Type B pancreatic cell (in vitro differentiated cells): ENCODE results near the gene PREP. TPM values are rescaled to one million over a fixed set of nuclear protein-coding genes. Genes with fewer than 3 reads are reported as not detected.

Experiments used
- DNase-seq: peaks from one replicate; pipeline ENCODE4 v3.0.0; 2021; ENCODE audit warnings: mixed read lengths; ENCODE audit not compliant: unreplicated experiment; ENCODE audit errors: extremely low spot score
- H3K27ac Mint-ChIP-seq: 2 replicates; pipeline ENCODE4 v1.8.0; 2021; ENCODE audit warnings: mild to moderate bottlenecking, mixed read lengths
- H3K27me3 Mint-ChIP-seq: 2 replicates; pipeline ENCODE4 v1.8.0; 2021; ENCODE audit warnings: mixed read lengths
- H3K36me3 Mint-ChIP-seq: 2 replicates; pipeline ENCODE4 v1.8.0; 2021; ENCODE audit warnings: mixed read lengths
- H3K4me1 Mint-ChIP-seq: one replicate; pipeline ENCODE4 v1.8.0; 2021; ENCODE audit warnings: mixed read lengths; ENCODE audit not compliant: unreplicated experiment
- H3K4me3 Mint-ChIP-seq: 2 replicates; pipeline ENCODE4 v1.8.0; 2021; ENCODE audit warnings: mild to moderate bottlenecking, mixed read lengths
- H3K9me3 Mint-ChIP-seq: 2 replicates; pipeline ENCODE4 v1.8.0; 2021; ENCODE audit warnings: mixed read lengths
- total RNA-seq: library from RNA; stranded (reverse); gene quantifications from 2 replicates; pipeline ENCODE4 v1.2.1, GENCODE V29; 2021; ENCODE audit warnings: low replicate concordance
- TF ChIP-seq, protein P1 (sequence below): fragments of 200-600 bp; sonication (generic); conservative IDR thresholded peaks from 2 replicates; pipeline ENCODE4 v1.5.0; 2021; ENCODE audit warnings: antibody characterized with exemption, mild to moderate bottlenecking

The PREP gene
- total RNA-seq, 1 donor from 2014 or later, result 54.4 TPM

- H3K27me3 Mint-ChIP-seq, result no peaks in the 10 kb centered on the region
- no peak overlapping the region for H3K4me3 Mint-ChIP-seq
- H3K4me1 Mint-ChIP-seq, result no peaks in the 10 kb centered on the region
- DNase-seq, result no peak
- TF ChIP-seq, protein P1, sequence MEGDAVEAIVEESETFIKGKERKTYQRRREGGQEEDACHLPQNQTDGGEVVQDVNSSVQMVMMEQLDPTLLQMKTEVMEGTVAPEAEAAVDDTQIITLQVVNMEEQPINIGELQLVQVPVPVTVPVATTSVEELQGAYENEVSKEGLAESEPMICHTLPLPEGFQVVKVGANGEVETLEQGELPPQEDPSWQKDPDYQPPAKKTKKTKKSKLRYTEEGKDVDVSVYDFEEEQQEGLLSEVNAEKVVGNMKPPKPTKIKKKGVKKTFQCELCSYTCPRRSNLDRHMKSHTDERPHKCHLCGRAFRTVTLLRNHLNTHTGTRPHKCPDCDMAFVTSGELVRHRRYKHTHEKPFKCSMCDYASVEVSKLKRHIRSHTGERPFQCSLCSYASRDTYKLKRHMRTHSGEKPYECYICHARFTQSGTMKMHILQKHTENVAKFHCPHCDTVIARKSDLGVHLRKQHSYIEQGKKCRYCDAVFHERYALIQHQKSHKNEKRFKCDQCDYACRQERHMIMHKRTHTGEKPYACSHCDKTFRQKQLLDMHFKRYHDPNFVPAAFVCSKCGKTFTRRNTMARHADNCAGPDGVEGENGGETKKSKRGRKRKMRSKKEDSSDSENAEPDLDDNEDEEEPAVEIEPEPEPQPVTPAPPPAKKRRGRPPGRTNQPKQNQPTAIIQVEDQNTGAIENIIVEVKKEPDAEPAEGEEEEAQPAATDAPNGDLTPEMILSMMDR, result no peak
- H3K36me3 Mint-ChIP-seq, result peaks cover 48% of the 10 kb centered on the region
- H3K27ac Mint-ChIP-seq, result no peak overlapping the region
- no peaks in the 10 kb centered on the region for H3K9me3 Mint-ChIP-seq
These were observed 45.7 kb downstream of the PREP start for GRCh38 chr6:105357165-105357564.

GRCh38 chr6:105352037-105352617 is 50.8 kb downstream of the PREP start:
- H3K9me3 Mint-ChIP-seq, result no peaks in the 10 kb centered on the region
- H3K4me1 Mint-ChIP-seq, result no peaks in the 10 kb centered on the region
- no peaks in the 10 kb centered on the region for H3K27me3 Mint-ChIP-seq
- no peak overlapping the region for H3K27ac Mint-ChIP-seq
- H3K36me3 Mint-ChIP-seq, result peaks cover 56% of the 10 kb centered on the region
- DNase-seq, result no peak
- TF ChIP-seq, protein P1, result no peak
- no peak overlapping the region for H3K4me3 Mint-ChIP-seq

DNA sequence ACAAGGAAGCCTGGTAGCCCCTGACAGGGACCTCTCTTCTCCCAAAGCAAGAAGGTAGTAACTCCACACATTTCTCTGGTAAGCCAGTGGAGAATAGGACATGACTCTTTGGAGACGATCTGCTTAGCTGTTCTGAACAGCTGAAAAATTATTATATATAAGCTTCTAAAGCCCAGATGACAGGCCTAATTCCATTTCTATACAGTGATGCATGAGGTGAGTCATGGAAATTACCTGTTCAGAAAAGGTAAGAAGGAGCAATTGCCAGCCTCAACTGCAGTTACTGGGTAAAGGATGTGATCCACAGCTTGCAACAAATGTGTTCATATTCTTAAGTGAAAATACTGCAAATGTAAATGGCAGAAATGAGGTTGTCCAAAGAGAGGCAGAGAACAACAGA is 54.0 kb downstream of the PREP start:
- no peak overlapping the region for H3K27ac Mint-ChIP-seq

GRCh38 chr6:105346052-105346451 is 56.8 kb downstream of the PREP start:
- Mint-ChIP-seq H3K27me3 (no peaks in the 10 kb centered on the region), H3K9me3 (no peaks in the 10 kb centered on the region), H3K27ac (peak overlapping the region; percentile 29), H3K4me3 (peak overlapping the region; percentile 0), H3K36me3 (peaks cover 32% of the 10 kb centered on the region), H3K4me1 (peaks cover 10% of the 10 kb centered on the region)
- TF ChIP-seq, protein P1, result no peak
- DNase-seq, result no peak

More for the DNA sequence above, 54.0 kb downstream of the PREP start:
- no peak for DNase-seq
- Mint-ChIP-seq H3K36me3 (peaks cover 36% of the 10 kb centered on the region), H3K4me3 (no peak overlapping the region), H3K9me3 (no peaks in the 10 kb centered on the region), H3K4me1 (peaks cover 10% of the 10 kb centered on the region), H3K27me3 (no peaks in the 10 kb centered on the region)
- TF ChIP-seq, protein P1, result no peak

DNA sequence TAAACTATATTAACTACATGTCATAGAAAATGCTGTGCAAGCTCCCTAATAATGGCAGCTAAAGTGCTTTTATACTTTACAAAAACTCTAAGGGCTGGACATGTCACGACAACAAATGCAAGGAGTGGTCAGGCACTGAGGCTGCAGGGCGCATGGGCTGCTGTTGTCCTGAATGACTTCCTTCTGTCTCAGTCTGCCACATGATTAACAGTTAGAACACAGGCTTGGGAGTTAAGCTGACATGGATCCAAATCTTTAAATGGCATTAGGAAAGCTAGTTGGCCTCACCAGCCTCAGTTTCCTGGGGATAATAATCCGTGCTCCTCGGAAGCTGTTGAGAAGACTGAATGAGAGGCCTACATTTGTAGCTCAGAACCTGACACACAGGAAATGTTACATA is 57.4 kb downstream of the PREP start:
- H3K4me3 Mint-ChIP-seq, result no peak overlapping the region
- no peaks in the 10 kb centered on the region for H3K27me3 Mint-ChIP-seq
- H3K27ac Mint-ChIP-seq, result peak overlapping the region; percentile 68
- H3K36me3 Mint-ChIP-seq, result peaks cover 29% of the 10 kb centered on the region
- H3K4me1 Mint-ChIP-seq, result peaks cover 10% of the 10 kb centered on the region
- DNase-seq, result no peak
- TF ChIP-seq, protein P1, result no peak
- H3K9me3 Mint-ChIP-seq, result no peaks in the 10 kb centered on the region
